H9 (cell line): ENCODE measurements around the gene FREM2. TPM values are rescaled to one million over a fixed set of nuclear protein-coding genes. Genes with fewer than 3 reads are reported as not detected.

Experiments used
- DNase-seq: peaks from one replicate; pipeline ENCODE4 v3.0.0-alpha.2; 2017
- H2AFZ ChIP-seq: one replicate; pipeline ENCODE4 v1.6.1; 2013; ENCODE audit warnings: mild to moderate bottlenecking, low read length, control low read depth, moderate library complexity
- H2AK5ac ChIP-seq: 2 replicates; pipeline ENCODE4 v1.6.1; 2013; ENCODE audit warnings: low read length, control low read depth, mixed read lengths; ENCODE audit not compliant: insufficient read length
- H2BK120ac ChIP-seq: one replicate; pipeline ENCODE4 v1.6.1; 2013; ENCODE audit warnings: low read depth, mild to moderate bottlenecking, low read length, control low read depth, inconsistent platforms; ENCODE audit not compliant: poor library complexity, severe bottlenecking
- H2BK12ac ChIP-seq: 2 replicates; pipeline ENCODE4 v1.6.1; 2013; ENCODE audit warnings: low read length, control low read depth, mixed read lengths, low read depth; ENCODE audit not compliant: insufficient read length
- H2BK15ac ChIP-seq: 2 replicates; pipeline ENCODE4 v1.6.1; 2013; ENCODE audit warnings: low read depth, low read length, control low read depth
- H2BK20ac ChIP-seq: one replicate; pipeline ENCODE4 v1.6.1; 2013; ENCODE audit warnings: low read depth, mild to moderate bottlenecking, low read length, control low read depth, inconsistent platforms; ENCODE audit not compliant: poor library complexity, severe bottlenecking
- H2BK5ac ChIP-seq: 2 replicates; pipeline ENCODE4 v1.6.1; 2013; ENCODE audit warnings: low read length, control low read depth, mixed read lengths; ENCODE audit not compliant: insufficient read length
- H3K14ac ChIP-seq: 2 replicates; pipeline ENCODE4 v1.6.1; 2013; ENCODE audit warnings: low read length, control low read depth; ENCODE audit not compliant: insufficient read depth
- H3K18ac ChIP-seq: 2 replicates; pipeline ENCODE4 v1.6.1; 2013; ENCODE audit warnings: low read depth, mild to moderate bottlenecking, mixed read lengths, low read length, control low read depth; ENCODE audit not compliant: insufficient read length
- H3K23ac ChIP-seq: 2 replicates; pipeline ENCODE4 v1.6.1; 2013; ENCODE audit warnings: low read length, control low read depth, mixed read lengths, low read depth; ENCODE audit not compliant: insufficient read length
- H3K23me2 ChIP-seq: 2 replicates; pipeline ENCODE4 v1.6.1; 2013; ENCODE audit warnings: low read depth, mild to moderate bottlenecking, mixed read lengths, low read length, control low read depth; ENCODE audit not compliant: insufficient read length, poor library complexity, severe bottlenecking
- H3K27ac ChIP-seq: 2 replicates; pipeline ENCODE4 v1.5.1; 2013; ENCODE audit warnings: low read length, control low read depth, mixed read lengths, low read depth; ENCODE audit not compliant: insufficient read length
- H3K27me3 ChIP-seq: 2 replicates; pipeline ENCODE4 v1.6.1; 2013; ENCODE audit warnings: low read length, control low read depth, inconsistent platforms; ENCODE audit not compliant: insufficient read depth
- H3K4ac ChIP-seq: 2 replicates; pipeline ENCODE4 v1.6.1; 2013; ENCODE audit warnings: low read depth, mild to moderate bottlenecking, control low read depth, inconsistent platforms, low read length, moderate library complexity
- H3K4me1 ChIP-seq: 2 replicates; pipeline ENCODE4 v1.6.1; 2013; ENCODE audit warnings: low read length, control low read depth, inconsistent platforms; ENCODE audit not compliant: insufficient read depth
- H3K4me2 ChIP-seq: 2 replicates; pipeline ENCODE4 v1.6.1; 2013; ENCODE audit warnings: low read length, control low read depth, mixed read lengths; ENCODE audit not compliant: insufficient read length, insufficient read depth
- H3K56ac ChIP-seq: 2 replicates; pipeline ENCODE4 v1.6.1; 2013; ENCODE audit warnings: low read depth, mild to moderate bottlenecking, mixed read lengths, low read length, control low read depth; ENCODE audit not compliant: insufficient read length
- H3K79me1 ChIP-seq: 2 replicates; pipeline ENCODE4 v1.6.1; 2013; ENCODE audit warnings: low read depth, mild to moderate bottlenecking, moderate library complexity, low read length, control low read depth, inconsistent platforms; ENCODE audit not compliant: insufficient read depth, poor library complexity, severe bottlenecking
- H3K79me2 ChIP-seq: 2 replicates; pipeline ENCODE4 v1.6.1; 2013; ENCODE audit warnings: low read length, control low read depth, inconsistent platforms; ENCODE audit not compliant: insufficient read depth
- H3K9ac ChIP-seq: 2 replicates; pipeline ENCODE4 v1.6.1; 2013; ENCODE audit warnings: low read length, control low read depth, mixed read lengths; ENCODE audit not compliant: insufficient read length; ENCODE audit errors: extremely low read depth
- H3K9me3 ChIP-seq: one replicate; pipeline ENCODE4 v1.6.1; 2013; ENCODE audit warnings: low read depth, low read length, inconsistent platforms; ENCODE audit not compliant: control insufficient read depth
- H3T11ph ChIP-seq: one replicate; pipeline ENCODE4 v1.6.1; 2013; ENCODE audit warnings: mild to moderate bottlenecking, low read length, control low read depth, inconsistent platforms
- H4K20me1 ChIP-seq: one replicate; pipeline ENCODE4 v1.6.1; 2013; ENCODE audit not compliant: control insufficient read depth, insufficient read length, insufficient read depth
- H4K5ac ChIP-seq: 2 replicates; pipeline ENCODE4 v1.6.1; 2013; ENCODE audit warnings: low read depth, mild to moderate bottlenecking, mixed read lengths, low read length, control low read depth; ENCODE audit not compliant: insufficient read length
- H4K8ac ChIP-seq: replicated peaks from 2 replicates; pipeline ENCODE4 v1.6.1; 2013; ENCODE audit warnings: low read length, control low read depth, mixed read lengths, low read depth; ENCODE audit not compliant: insufficient read length
- H4K91ac ChIP-seq: 2 replicates; pipeline ENCODE4 v1.6.1; 2013; ENCODE audit warnings: low read depth, mild to moderate bottlenecking, moderate library complexity, mixed read lengths, low read length, control low read depth; ENCODE audit not compliant: insufficient read length
- H3K27ac Mint-ChIP-seq, 3 experiments: 2 replicates in 2 of 3; 3 replicates in 1 of 3; pipeline ENCODE4 v1.8.0; 2020 to 2021; ENCODE audit warnings: mixed read lengths in 3 of 3, mild to moderate bottlenecking in 1 of 3, moderate library complexity in 1 of 3
- H3K27me3 Mint-ChIP-seq: 2 replicates; pipeline ENCODE4 v1.8.0; 2021; ENCODE audit warnings: low read depth, mild to moderate bottlenecking, moderate library complexity, mixed read lengths
- H3K36me3 Mint-ChIP-seq, 3 experiments: 2 replicates in 2 of 3; 3 replicates in 1 of 3; pipeline ENCODE4 v1.8.0; 2020 to 2021; ENCODE audit warnings: low read depth in 3 of 3, mixed read lengths in 3 of 3; ENCODE audit not compliant: insufficient read depth in 1 of 3
- H3K4me1 Mint-ChIP-seq, 2 experiments: 2 replicates each; pipeline ENCODE4 v1.8.0; 2020; ENCODE audit warnings: mixed read lengths in 2 of 2
- H3K4me3 Mint-ChIP-seq, 2 experiments: 2 replicates in 1 of 2; 3 replicates in 1 of 2; pipeline ENCODE4 v1.8.0; 2020 to 2021; ENCODE audit warnings: mild to moderate bottlenecking in 2 of 2, mixed read lengths in 2 of 2, moderate library complexity in 1 of 2
- H3K9me3 Mint-ChIP-seq, 2 experiments: 2 replicates in 1 of 2; 3 replicates in 1 of 2; pipeline ENCODE4 v1.8.0; 2020; ENCODE audit warnings: mild to moderate bottlenecking in 2 of 2, mixed read lengths in 2 of 2, moderate library complexity in 1 of 2
- WGBS: extraction: QIAGEN DNeasy Blood & Tissue Kit; methylation state at CpG from one replicate; pipeline ENCODE4 v1.1.7; 2013; ENCODE audit warnings: missing lambda C conversion rate, low lambda C conversion rate, mixed read lengths; ENCODE audit not compliant: insufficient read length; ENCODE audit errors: extremely low coverage; 5-methylcytosine and 5-hydroxymethylcytosine counted together
- total RNA-seq: library from RNA; stranded (reverse); gene quantifications from 2 replicates; pipeline ENCODE4 v1.2.1, GENCODE V29; 2021
- TF ChIP-seq, protein P1 (sequence below): fragments of 200-600 bp; sonication (generic); conservative IDR thresholded peaks from 3 replicates; pipeline ENCODE4 v1.8.0; 2021; ENCODE audit warnings: antibody characterized with exemption, mild to moderate bottlenecking

FREM2 gene
- total RNA-seq, 1 experiment from 2014 or later, result 16.0 TPM

DNA sequence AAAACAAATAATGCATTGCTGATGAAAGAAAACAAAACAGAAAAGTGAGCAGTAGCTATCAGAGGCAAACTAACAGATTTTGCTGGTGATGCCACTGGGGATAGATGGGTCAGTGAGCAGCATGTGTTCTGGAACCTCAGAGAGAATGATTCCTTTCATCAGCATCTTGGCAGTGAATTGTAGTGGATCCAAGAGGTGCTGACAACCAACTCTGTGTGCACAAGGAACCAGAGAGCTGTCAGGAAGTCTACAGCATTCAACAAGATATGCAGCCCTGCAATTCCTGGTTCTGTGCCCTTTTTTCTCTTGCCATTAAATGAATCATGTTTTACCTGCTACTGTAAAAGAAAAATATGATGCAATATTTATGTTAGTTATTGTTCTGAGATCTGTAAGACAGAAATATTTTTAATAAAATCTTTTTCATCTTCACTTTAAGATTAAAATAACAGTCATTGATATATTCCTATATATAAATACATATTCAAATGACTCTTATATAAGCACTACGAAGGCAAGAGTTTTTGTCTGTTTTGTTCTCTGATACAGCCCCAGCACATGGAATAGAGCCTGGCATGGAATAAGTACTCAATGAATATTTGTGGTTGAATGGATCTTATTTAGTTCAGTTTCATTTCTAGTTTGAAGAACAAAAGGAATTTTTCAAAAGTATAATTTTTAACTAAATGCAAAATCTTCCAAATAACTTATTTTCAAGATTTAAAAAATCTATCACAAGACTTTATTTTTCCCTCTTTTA is 80.8 kb downstream of the FREM2 start:
- no peak overlapping the region for H3K18ac ChIP-seq
- H2AFZ ChIP-seq, result no peak overlapping the region
- H3K14ac ChIP-seq, result no peak overlapping the region
- no peak overlapping the region for H2BK5ac ChIP-seq
- no peak for DNase-seq
- no peak overlapping the region for H4K5ac ChIP-seq
- H3K79me2 ChIP-seq, result no peaks in the 10 kb centered on the region
- no peaks in the 10 kb centered on the region; the same call in 1 of the 2 replicates for H3K4me1 ChIP-seq
- no peak overlapping the region for H2BK120ac ChIP-seq
- no peak overlapping the region for H3K4ac ChIP-seq
- no peaks in the 10 kb centered on the region for H4K20me1 ChIP-seq
- Mint-ChIP-seq H3K4me1 (peaks cover 26 to 32% of the 10 kb centered on the region in 2 experiments), H3K27me3 (no peaks in the 10 kb centered on the region), H3K27ac (no peak overlapping the region), H3K4me3 (no peak overlapping the region), H3K9me3 (no peaks in the 10 kb centered on the region), H3K36me3 (peaks cover 6 to 21% (median 9%) of the 10 kb centered on the region in 3 experiments; a peak in 6 of 7 replicates)
- no peak overlapping the region for H4K8ac ChIP-seq
- H4K91ac ChIP-seq, result no peak overlapping the region
- H2BK12ac ChIP-seq, result no peak overlapping the region
- no peak overlapping the region for H2BK15ac ChIP-seq
- no peaks in the 10 kb centered on the region for H3K27me3 ChIP-seq
- WGBS, result no CpG with 5 or more reads among the region's 1 CpG
- H3K23ac ChIP-seq, result no peak overlapping the region
- H3K9ac ChIP-seq, result no peak overlapping the region
- H2AK5ac ChIP-seq, result no peak overlapping the region
- no peak overlapping the region for H3K56ac ChIP-seq
- no peak overlapping the region for H2BK20ac ChIP-seq
- no peaks in the 10 kb centered on the region for H3K23me2 ChIP-seq
- no peak overlapping the region for H3K4me2 ChIP-seq
- H3K27ac ChIP-seq, result no peak overlapping the region
- TF ChIP-seq, protein P1, sequence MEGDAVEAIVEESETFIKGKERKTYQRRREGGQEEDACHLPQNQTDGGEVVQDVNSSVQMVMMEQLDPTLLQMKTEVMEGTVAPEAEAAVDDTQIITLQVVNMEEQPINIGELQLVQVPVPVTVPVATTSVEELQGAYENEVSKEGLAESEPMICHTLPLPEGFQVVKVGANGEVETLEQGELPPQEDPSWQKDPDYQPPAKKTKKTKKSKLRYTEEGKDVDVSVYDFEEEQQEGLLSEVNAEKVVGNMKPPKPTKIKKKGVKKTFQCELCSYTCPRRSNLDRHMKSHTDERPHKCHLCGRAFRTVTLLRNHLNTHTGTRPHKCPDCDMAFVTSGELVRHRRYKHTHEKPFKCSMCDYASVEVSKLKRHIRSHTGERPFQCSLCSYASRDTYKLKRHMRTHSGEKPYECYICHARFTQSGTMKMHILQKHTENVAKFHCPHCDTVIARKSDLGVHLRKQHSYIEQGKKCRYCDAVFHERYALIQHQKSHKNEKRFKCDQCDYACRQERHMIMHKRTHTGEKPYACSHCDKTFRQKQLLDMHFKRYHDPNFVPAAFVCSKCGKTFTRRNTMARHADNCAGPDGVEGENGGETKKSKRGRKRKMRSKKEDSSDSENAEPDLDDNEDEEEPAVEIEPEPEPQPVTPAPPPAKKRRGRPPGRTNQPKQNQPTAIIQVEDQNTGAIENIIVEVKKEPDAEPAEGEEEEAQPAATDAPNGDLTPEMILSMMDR, result no peak
- no peak overlapping the region for H3T11ph ChIP-seq
- H3K9me3 ChIP-seq, result no peaks in the 10 kb centered on the region
- H3K79me1 ChIP-seq, result no peaks in the 10 kb centered on the region
